Right atrium auricular region (tissue), 2 donors: ENCODE results near the gene PGGT1B. TPM values are rescaled to one million over a fixed set of nuclear protein-coding genes. Genes with fewer than 3 reads are reported as not detected.
A peak's percentile ranks its signal among the peaks of the same experiment; 100 is the strongest.

Experiments used
- DNase-seq: peaks from one replicate; pipeline ENCODE4 v3.0.0-alpha.2; 2019; ENCODE audit warnings: low spot score
- H3K27ac ChIP-seq, 2 donors: fragments of 200-600 bp; sonication (generic); 1 replicate in 1 of 2; 2 replicates in 1 of 2; pipeline ENCODE4 v1.5.1; 2016 to 2019
- H3K27me3 ChIP-seq, 2 donors: fragments of 200-600 bp; sonication (generic); one replicate each; pipeline versions ENCODE4 v1.5.1 to v1.6.0; 2017 to 2019
- H3K36me3 ChIP-seq: fragments of 200-600 bp; sonication (generic); one replicate; pipeline ENCODE4 v1.5.1; 2016
- H3K4me1 ChIP-seq, 2 donors: fragments of 200-600 bp; sonication (generic); one replicate each; pipeline versions ENCODE4 v1.5.1 to v1.6.0; 2017 to 2019
- H3K4me3 ChIP-seq, 2 donors: fragments of 200-600 bp; sonication (generic); 1 replicate in 1 of 2; 2 replicates in 1 of 2; pipeline ENCODE4 v1.5.1; 2017 to 2019; ENCODE audit warnings: mild to moderate bottlenecking in 1 of 2, moderate library complexity in 1 of 2
- H3K9me3 ChIP-seq, 2 donors: fragments of 200-600 bp; sonication (generic); one replicate each; pipeline ENCODE4 v1.5.1; 2019
- total RNA-seq, 2 donors: library from RNA; depleted of rRNA; stranded (reverse); fragments of >200 nt; gene quantifications; one replicate each; pipeline ENCODE4 v1.1.0, GENCODE V29; 2016
- TF ChIP-seq, protein P1 (sequence below), 2 donors: fragments of 200-600 bp; sonication (generic); IDR thresholded peaks; one replicate each; pipeline ENCODE4 v1.5.1; 2019; ENCODE audit warnings: antibody characterized with exemption in 2 of 2

Gene PGGT1B
- total RNA-seq, result 1 to 10 TPM; 4.3 to 8.8 TPM

DNA sequence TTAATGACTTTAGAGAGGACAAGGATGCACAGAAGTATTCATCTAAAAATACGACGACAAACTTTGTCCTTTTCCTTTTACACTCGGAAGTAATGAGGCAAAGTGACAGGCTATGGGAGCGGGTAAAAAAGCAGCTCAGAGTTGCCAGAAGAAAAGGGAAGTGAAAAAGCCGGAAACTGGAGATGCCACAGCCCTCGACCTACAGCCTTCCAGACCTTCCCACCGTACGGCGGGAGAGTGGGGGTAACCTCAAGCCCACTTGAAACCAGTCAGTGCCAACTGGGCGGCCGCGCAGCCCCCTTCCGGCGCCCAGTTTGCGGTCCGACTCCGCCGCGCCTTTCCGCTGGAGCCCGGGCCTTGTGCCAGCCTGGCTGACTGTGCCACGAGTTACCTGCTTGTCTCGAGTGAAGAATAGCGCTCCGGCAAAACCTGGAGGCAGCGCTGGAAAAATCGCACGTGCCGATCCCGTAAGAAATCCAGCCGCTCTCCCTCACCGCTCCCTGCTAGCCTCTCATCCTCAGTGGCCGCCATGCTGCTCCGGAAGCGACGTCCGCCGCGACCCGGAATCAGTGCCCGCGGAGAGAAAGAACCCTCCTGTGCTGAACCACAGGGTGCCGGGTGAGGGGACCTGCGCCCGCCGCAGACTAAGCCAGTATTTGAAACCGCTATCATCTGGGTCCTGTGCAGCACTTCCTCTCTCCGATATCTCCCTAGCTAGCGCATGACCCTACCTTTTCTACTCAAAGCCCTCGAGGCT lies at the start of gene PGGT1B:
TSS of gene PGGT1B (minus strand) at position 557 of the 757 bp plus-strand sequence. CDS start at position 531, 26 bp downstream.
- TF ChIP-seq, protein P1, sequence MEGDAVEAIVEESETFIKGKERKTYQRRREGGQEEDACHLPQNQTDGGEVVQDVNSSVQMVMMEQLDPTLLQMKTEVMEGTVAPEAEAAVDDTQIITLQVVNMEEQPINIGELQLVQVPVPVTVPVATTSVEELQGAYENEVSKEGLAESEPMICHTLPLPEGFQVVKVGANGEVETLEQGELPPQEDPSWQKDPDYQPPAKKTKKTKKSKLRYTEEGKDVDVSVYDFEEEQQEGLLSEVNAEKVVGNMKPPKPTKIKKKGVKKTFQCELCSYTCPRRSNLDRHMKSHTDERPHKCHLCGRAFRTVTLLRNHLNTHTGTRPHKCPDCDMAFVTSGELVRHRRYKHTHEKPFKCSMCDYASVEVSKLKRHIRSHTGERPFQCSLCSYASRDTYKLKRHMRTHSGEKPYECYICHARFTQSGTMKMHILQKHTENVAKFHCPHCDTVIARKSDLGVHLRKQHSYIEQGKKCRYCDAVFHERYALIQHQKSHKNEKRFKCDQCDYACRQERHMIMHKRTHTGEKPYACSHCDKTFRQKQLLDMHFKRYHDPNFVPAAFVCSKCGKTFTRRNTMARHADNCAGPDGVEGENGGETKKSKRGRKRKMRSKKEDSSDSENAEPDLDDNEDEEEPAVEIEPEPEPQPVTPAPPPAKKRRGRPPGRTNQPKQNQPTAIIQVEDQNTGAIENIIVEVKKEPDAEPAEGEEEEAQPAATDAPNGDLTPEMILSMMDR (IDR thresholded peaks at IDR 0.05), result peak in 1 of 2 donors; percentile 14

GRCh38 chr5:115309751-115310370 lies 47.2 kb upstream of the PGGT1B start:
- H3K27me3 ChIP-seq, result no peaks in the 10 kb centered on the region
- no peaks in the 10 kb centered on the region for H3K4me1 ChIP-seq
- H3K4me3 ChIP-seq, result no peak overlapping the region
- no peaks in the 10 kb centered on the region for H3K9me3 ChIP-seq
- no peak for DNase-seq
- TF ChIP-seq, protein P1 (IDR thresholded peaks at IDR 0.05), result peak; percentile 51 to 78
- no peaks in the 10 kb centered on the region for H3K36me3 ChIP-seq
- H3K27ac ChIP-seq, result no peak overlapping the region

More for the DNA sequence above, at the start of gene PGGT1B:
- peaks cover 0 to 20% of the 10 kb centered on the region in 2 donors for H3K4me1 ChIP-seq
- no peaks in the 10 kb centered on the region for H3K9me3 ChIP-seq
- peak; percentile 71 for DNase-seq
- no peaks in the 10 kb centered on the region for H3K27me3 ChIP-seq
- peak within 1 kb of the TSS; percentile 79 to 83 for H3K4me3 ChIP-seq
- H3K36me3 ChIP-seq, result no peaks in the 10 kb centered on the region
- H3K27ac ChIP-seq, result peak within 1 kb of the TSS; percentile 74 to 81

DNA sequence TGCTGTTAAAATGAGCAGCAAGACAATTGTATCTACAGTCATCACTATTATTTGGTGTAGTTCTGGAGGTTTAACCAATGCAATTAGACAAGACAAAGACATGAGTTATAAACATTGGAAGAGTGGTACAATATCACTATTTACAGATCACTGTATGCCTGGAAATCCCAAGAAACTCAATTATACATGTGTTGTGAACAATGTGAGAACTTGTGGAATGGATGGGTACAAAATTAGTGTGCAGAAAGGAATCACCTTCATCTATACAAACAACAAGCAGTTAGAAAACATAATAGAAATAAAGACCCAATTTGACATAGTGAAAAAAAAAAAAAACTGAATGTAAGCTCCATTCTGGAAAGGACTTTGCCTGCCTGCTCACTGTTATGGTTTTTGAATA lies 46.1 kb upstream of the PGGT1B start:
- H3K27ac ChIP-seq, result no peak overlapping the region
- H3K27me3 ChIP-seq, result no peaks in the 10 kb centered on the region
- H3K36me3 ChIP-seq, result no peaks in the 10 kb centered on the region
- TF ChIP-seq, protein P1 (IDR thresholded peaks at IDR 0.05), result no peak
- no peak overlapping the region for H3K4me3 ChIP-seq
- no peak for DNase-seq
- H3K9me3 ChIP-seq, result no peaks in the 10 kb centered on the region
- H3K4me1 ChIP-seq, result no peaks in the 10 kb centered on the region

DNA sequence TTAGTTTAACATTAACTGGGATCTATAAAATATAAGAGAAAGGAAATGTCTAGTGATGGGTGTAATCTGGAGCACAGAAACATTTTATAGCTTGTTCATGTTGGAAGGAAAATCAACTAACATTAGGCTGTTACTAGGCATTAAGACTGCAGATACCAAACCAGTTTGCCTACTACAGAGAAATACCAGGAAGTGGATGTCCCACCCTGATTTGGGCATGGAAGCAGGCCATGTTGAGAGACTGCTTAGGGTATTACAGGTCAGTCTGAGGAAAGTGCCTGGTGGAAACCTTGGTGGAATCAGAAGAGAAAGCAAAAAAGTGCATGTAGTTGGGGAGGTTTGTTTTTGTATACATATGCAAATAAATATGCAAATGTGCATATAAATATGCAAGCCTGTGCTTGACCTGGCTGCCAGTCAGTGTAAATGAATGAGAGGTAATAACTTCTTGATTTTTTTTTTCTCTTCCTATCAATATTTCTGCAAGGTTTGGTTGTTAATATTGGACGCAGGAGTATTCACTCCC lies 43.4 kb upstream of the PGGT1B start:
- no peaks in the 10 kb centered on the region for H3K9me3 ChIP-seq
- H3K4me1 ChIP-seq, result no peaks in the 10 kb centered on the region
- TF ChIP-seq, protein P1 (IDR thresholded peaks at IDR 0.05), result no peak
- no peak for DNase-seq
- H3K4me3 ChIP-seq, result no peak overlapping the region
- no peaks in the 10 kb centered on the region for H3K36me3 ChIP-seq
- no peak overlapping the region for H3K27ac ChIP-seq
- no peaks in the 10 kb centered on the region for H3K27me3 ChIP-seq

DNA sequence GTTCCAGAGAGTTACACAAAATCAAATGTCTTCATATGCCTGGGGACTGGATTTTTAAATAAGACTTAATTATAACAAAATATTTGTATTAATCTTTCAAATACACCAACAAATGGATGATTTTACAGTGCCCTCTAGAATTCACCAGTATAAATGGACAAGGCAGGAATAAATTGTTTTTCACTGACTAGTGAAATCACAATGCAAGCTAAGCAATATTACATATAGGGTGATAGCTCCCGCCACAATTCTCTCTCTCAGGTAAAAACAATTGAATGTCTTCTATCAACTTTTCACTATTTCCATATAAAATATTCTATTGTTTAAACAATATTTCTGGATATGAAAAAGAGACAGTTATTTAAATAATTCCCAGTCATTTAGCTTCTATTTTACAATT lies 41.8 kb upstream of the PGGT1B start:
- no peaks in the 10 kb centered on the region for H3K27me3 ChIP-seq
- DNase-seq, result no peak
- H3K4me1 ChIP-seq, result no peaks in the 10 kb centered on the region
- H3K36me3 ChIP-seq, result no peaks in the 10 kb centered on the region
- TF ChIP-seq, protein P1 (IDR thresholded peaks at IDR 0.05), result no peak
- H3K9me3 ChIP-seq, result no peaks in the 10 kb centered on the region
- H3K4me3 ChIP-seq, result no peak overlapping the region
- H3K27ac ChIP-seq, result no peak overlapping the region
